GM12865 (cell line): ENCODE results near the gene PDZD2.

Experiments
- DNase-seq: peaks from one replicate; pipeline ENCODE4 v3.0.0; 2010; ENCODE audit warnings: low read depth
- H3K4me3 ChIP-seq: 2 replicates; pipeline ENCODE4 v1.5.1; 2011; ENCODE audit warnings: mild to moderate bottlenecking, low read depth, low read length, control low read depth
- CTCF ChIP-seq: IDR thresholded peaks from 2 replicates; pipeline ENCODE4 v1.5.1; 2011; ENCODE audit warnings: low read length, control low read depth, low read depth, inconsistent platforms; ENCODE audit not compliant: insufficient read depth; ENCODE audit errors: missing control alignments

The PDZD2 gene

GRCh38 chr5:32132757-32133156, 493.8 kb downstream of the PDZD2 start:
- no peak for DNase-seq
- TF ChIP-seq CTCF = no peak
- H3K4me3 ChIP-seq = no peak overlapping the region

GRCh38 chr5:32135086-32135485, 496.2 kb downstream of the PDZD2 start:
- no peak overlapping the region for H3K4me3 ChIP-seq
- no peak for DNase-seq
- no peak for TF ChIP-seq CTCF

DNA sequence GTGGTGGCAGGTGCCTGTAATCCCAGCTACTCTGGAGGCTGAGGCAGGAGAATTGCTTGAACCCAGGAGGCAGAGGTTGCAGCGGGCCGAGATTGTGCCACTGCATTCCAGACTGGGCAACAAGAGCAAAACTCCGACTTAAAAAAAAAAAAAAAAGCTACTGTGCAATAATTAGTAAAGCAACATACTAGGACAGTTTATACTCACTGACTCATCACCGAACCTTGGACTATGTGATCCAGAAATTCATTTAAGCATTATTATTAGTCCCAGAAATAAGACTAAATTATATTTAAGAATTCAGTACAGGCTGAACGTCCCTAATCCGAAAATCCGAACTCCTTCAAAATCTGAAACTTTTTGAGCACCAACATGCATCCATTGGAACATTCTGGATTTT, 497.4 kb downstream of the PDZD2 start:
- DNase-seq = no peak
- no peak overlapping the region for H3K4me3 ChIP-seq
- TF ChIP-seq CTCF = no peak

- no peak for TF ChIP-seq CTCF
- no peak for DNase-seq
- H3K4me3 ChIP-seq = no peak overlapping the region
These were observed 500.0 kb downstream of the PDZD2 start for GRCh38 chr5:32138839-32139493.

GRCh38 chr5:32143617-32144377, 504.9 kb downstream of the PDZD2 start:
- no peak for TF ChIP-seq CTCF
- no peak overlapping the region for H3K4me3 ChIP-seq
- no peak for DNase-seq

DNA sequence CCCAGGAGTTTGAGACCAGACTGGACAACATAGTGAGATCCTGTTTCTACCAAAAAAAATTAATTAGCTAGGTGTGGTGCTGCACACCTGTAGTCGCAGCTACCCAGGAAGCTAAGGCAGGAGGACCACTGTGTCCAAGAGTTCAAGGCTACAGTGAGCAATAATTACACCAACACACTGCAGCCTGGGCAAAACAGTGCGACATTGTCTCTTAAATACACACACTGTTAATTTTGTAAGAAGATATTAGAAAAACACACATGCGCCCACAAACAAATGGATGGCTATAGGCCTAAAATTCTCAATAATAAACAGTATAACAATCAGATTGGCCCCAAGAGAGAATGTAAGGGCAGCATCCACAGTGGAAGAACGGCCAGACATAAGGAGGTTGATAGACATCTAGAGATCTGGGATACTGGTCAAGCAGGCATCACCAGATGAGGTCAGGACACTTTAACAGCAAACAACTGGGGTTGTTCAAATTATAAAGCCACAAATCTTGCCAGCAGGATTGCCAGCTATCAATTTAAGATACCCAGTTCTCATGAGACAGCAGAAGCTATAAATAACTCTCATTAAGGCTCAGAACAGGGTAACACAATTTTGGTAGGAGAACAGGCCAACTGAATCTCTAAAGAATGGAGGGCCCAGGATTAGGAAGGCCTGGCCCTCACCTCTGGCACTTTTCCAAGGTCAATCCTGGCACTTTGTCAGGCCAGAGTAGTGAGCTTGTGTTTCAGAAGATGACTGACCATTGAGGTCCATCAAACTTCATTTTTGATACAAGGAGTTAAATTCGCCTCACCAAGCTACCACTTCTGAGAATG, 505.7 kb downstream of the PDZD2 start:
- TF ChIP-seq CTCF = no peak
- no peak for DNase-seq
- no peak overlapping the region for H3K4me3 ChIP-seq
